Measurements from ENCODE around the gene TDG.
"Not testable (repeated sequence)": the region's sequence is repeated elsewhere in the genome, so short reads cannot be mapped to it uniquely, and the experiment has no call there.

Gene TDG

GRCh38 chr12:103960616-103961227 lies 5.0 kb upstream of the TDG start:
- DNase-seq (ENCODE audit: low spot score) = peak; percentile 38

GRCh38 chr12:103962493-103962892 lies 3.2 kb upstream of the TDG start:
- no peak for DNase-seq (ENCODE audit: low spot score)

GRCh38 chr12:103964805-103965204 lies 867 bp upstream of the TDG start:
- no peak for DNase-seq (ENCODE audit: low spot score)

GRCh38 chr12:103965255-103965589 lies 450 bp upstream of the TDG start:
- peak; percentile 22 for DNase-seq (ENCODE audit: low spot score)

GRCh38 chr12:103966736-103967135 lies 1.1 kb downstream of the TDG start:
- no peak for DNase-seq (ENCODE audit: low spot score)

GRCh38 chr12:103969391-103969790 lies 3.7 kb downstream of the TDG start:
- no peak for DNase-seq (ENCODE audit: low spot score)

GRCh38 chr12:103973909-103974308 lies 8.2 kb downstream of the TDG start:
- no peak for DNase-seq (ENCODE audit: low spot score)

- peak; percentile 27 for DNase-seq (ENCODE audit: low spot score)
These were observed 9.7 kb downstream of the TDG start for GRCh38 chr12:103975368-103975767.

GRCh38 chr12:103978384-103978982 lies 12.8 kb downstream of the TDG start:
- no peak for DNase-seq (ENCODE audit: low spot score)

- no peak for DNase-seq (ENCODE audit: low spot score)
These were observed 21.2 kb downstream of the TDG start for GRCh38 chr12:103986829-103987228.

- DNase-seq (ENCODE audit: low spot score) = no peak
These were observed 28.6 kb downstream of the TDG start for GRCh38 chr12:103994235-103994634.

- DNase-seq (ENCODE audit: low spot score) = no peak
These were observed 30.9 kb downstream of the TDG start for GRCh38 chr12:103996595-103996994.

GRCh38 chr12:103997286-103997900 lies 31.7 kb downstream of the TDG start:
- no peak for DNase-seq (ENCODE audit: low spot score)

- DNase-seq (ENCODE audit: low spot score) = no peak
These were observed 33.3 kb downstream of the TDG start for GRCh38 chr12:103998976-103999375.

GRCh38 chr12:104000807-104001434 lies 35.2 kb downstream of the TDG start:
- no peak for DNase-seq (ENCODE audit: low spot score)

- DNase-seq (ENCODE audit: low spot score) = no peak
These were observed 37.0 kb downstream of the TDG start for GRCh38 chr12:104002686-104003085.

- no peak for DNase-seq (ENCODE audit: low spot score)
These were observed 37.9 kb downstream of the TDG start for GRCh38 chr12:104003596-104003995.

- DNase-seq (ENCODE audit: low spot score) = no peak
These were observed 41.3 kb downstream of the TDG start for GRCh38 chr12:104006929-104007328.

GRCh38 chr12:104010121-104010520 lies 44.4 kb downstream of the TDG start:
- no peak for DNase-seq (ENCODE audit: low spot score)

- DNase-seq (ENCODE audit: low spot score) = no peak
These were observed 45.0 kb downstream of the TDG start for GRCh38 chr12:104010606-104011169.

- no peak for DNase-seq (ENCODE audit: low spot score)
These were observed 45.6 kb downstream of the TDG start for GRCh38 chr12:104011253-104011652.

GRCh38 chr12:104012331-104012730 lies 46.7 kb downstream of the TDG start:
- DNase-seq (ENCODE audit: low spot score) = no peak

- DNase-seq (ENCODE audit: low spot score) = not testable (repeated sequence)
These were observed 56.2 kb downstream of the TDG start for GRCh38 chr12:104021862-104022261.

Data from hematopoietic multipotent progenitor cell treated with erythropoietin and hydrocortisone succinate and interleukin-3 and kit ligand, for 15 days (in vitro differentiated cells).